HepG2 (cell line): ENCODE data around the gene PAK6. TPM values are rescaled to one million over a fixed set of nuclear protein-coding genes. Genes with fewer than 3 reads are reported as not detected.

Source experiments
- ATAC-seq: fragments of 200-7000 bp; cut with Tn5 transposase; 3 replicates; pipeline ENCODE4 v1.9.1; 2020; ENCODE audit warnings: mild to moderate bottlenecking, moderate library complexity
- BruUV-seq: library from RNA; stranded (reverse); fragments of 400-500 nt; replicated peaks from 2 replicates; lab custom pipeline; 2021; lab: Mats Ljungman, UMichigan
- CTCF ChIA-PET: fragments of 300-600 bp; formaldehyde crosslinking; extraction: SDS; loops from one replicate; lab custom pipeline; 2021; ENCODE audit warnings: low total read pairs, inconsistent platforms, low intra/inter-chr PET ratio; lab: Yijun Ruan, JAX
- POLR2A ChIA-PET: fragments of 350-600 bp; sonication (Branson Sonifier 250); formaldehyde crosslinking; loops from one replicate; lab custom pipeline; 2020; ENCODE audit warnings: antibody characterized with exemption, inconsistent platforms; lab: Yijun Ruan, JAX
- DNase-seq: peaks from one replicate; pipeline ENCODE4 v3.0.0-alpha.2; 2015; ENCODE audit warnings: low spot score
- FAIRE-seq: peaks from 3 replicates; lab custom pipeline; 2011; peaks lifted over from hg19 to GRCh38; lab: Jason Lieb, UNC
- H2AFZ ChIP-seq: one replicate; pipeline ENCODE4 v1.6.1; 2011; ENCODE audit warnings: low read length, inconsistent platforms
- H3K27ac ChIP-seq: fragments of 300-600 bp; 3 replicates; pipeline ENCODE4 v1.8.0; 2011; ENCODE audit warnings: mixed run types, mild to moderate bottlenecking, mixed read lengths, low read length, inconsistent platforms; ENCODE audit not compliant: insufficient read depth; ENCODE audit errors: extremely low read length
- H3K27me3 ChIP-seq, 2 experiments: fragments of 200-600 bp in 1 of 2; 2 replicates in 1 of 2; 3 replicates in 1 of 2; pipeline versions ENCODE4 v1.6.0 to v1.8.0; 2011; ENCODE audit warnings: low read length in 2 of 2, mild to moderate bottlenecking in 2 of 2, moderate library complexity in 2 of 2, inconsistent platforms in 1 of 2; ENCODE audit not compliant: insufficient read depth in 2 of 2, control insufficient read depth in 1 of 2
- H3K36me3 ChIP-seq, 2 experiments: fragments of 200-600 bp in 1 of 2; replicated peaks in 1 of 2; 2 replicates in 1 of 2; 3 replicates in 1 of 2; pipeline versions ENCODE4 v1.5.1 to v1.8.0; 2011; ENCODE audit warnings: low read length in 2 of 2, inconsistent platforms in 1 of 2; ENCODE audit not compliant: insufficient read depth in 2 of 2, control insufficient read depth in 1 of 2
- H3K4me1 ChIP-seq: 2 replicates; pipeline ENCODE4 v1.5.1; 2012; ENCODE audit warnings: low read length, inconsistent platforms; ENCODE audit not compliant: insufficient read depth
- H3K4me2 ChIP-seq: 2 replicates; pipeline ENCODE4 v1.6.0; 2011; ENCODE audit warnings: low read depth, low read length, inconsistent platforms
- H3K4me3 ChIP-seq, 3 experiments: fragments of 200-600 bp in 1 of 3; sonication (generic), shearing (Covaris generic) in 1 of 3; replicated peaks in 1 of 3; 2 replicates each; pipeline ENCODE4 v1.5.1; 2011 to 2016; ENCODE audit warnings: low read length in 3 of 3, inconsistent platforms in 2 of 3, low read depth in 2 of 3, mild to moderate bottlenecking in 2 of 3, control low read depth in 1 of 3, mixed read lengths in 1 of 3; ENCODE audit not compliant: insufficient read depth in 1 of 3
- H3K79me2 ChIP-seq: one replicate; pipeline ENCODE4 v1.6.1; 2011; ENCODE audit warnings: low read length, inconsistent platforms; ENCODE audit not compliant: insufficient read depth
- H3K9ac ChIP-seq: 2 replicates; pipeline ENCODE4 v1.6.0; 2011; ENCODE audit warnings: mild to moderate bottlenecking, low read depth, low read length, inconsistent platforms; ENCODE audit not compliant: insufficient read depth
- H3K9me3 ChIP-seq: 2 replicates; pipeline ENCODE4 v1.5.1; 2012; ENCODE audit warnings: mild to moderate bottlenecking, low read length
- H4K20me1 ChIP-seq: 2 replicates; pipeline ENCODE4 v1.6.0; 2011; ENCODE audit warnings: inconsistent platforms, mild to moderate bottlenecking, low read length, moderate library complexity; ENCODE audit not compliant: insufficient read depth
- AKAP8 ChIP-seq: sonication (generic); formaldehyde crosslinking; IDR thresholded peaks from 2 replicates; pipeline ENCODE4 v1.5.1; 2020; ENCODE audit warnings: mild to moderate bottlenecking, missing genetic modification reagents
- HNRNPH1 ChIP-seq: fragments of 200-400 bp; formaldehyde crosslinking; optimal IDR thresholded peaks from 2 replicates; pipeline ENCODE3; 2017; ENCODE audit warnings: mild to moderate bottlenecking, low read depth, low read length
- MXD4 ChIP-seq: IDR thresholded peaks from 2 replicates; pipeline ENCODE4 v1.6.1; 2016; ENCODE audit warnings: mild to moderate bottlenecking, missing biosample characterization, missing genetic modification reagents
- RFXANK ChIP-seq: IDR thresholded peaks from 2 replicates; pipeline ENCODE4 v1.6.1; 2016
- RNF2 ChIP-seq: fragments of 450-650 bp; conservative IDR thresholded peaks from 2 replicates; pipeline ENCODE4 v1.6.1; 2016; ENCODE audit warnings: low read depth
- TBX2 ChIP-seq: sonication (generic); formaldehyde crosslinking; IDR thresholded peaks from 2 replicates; pipeline ENCODE4 v1.5.0; 2020; ENCODE audit warnings: missing genetic modification reagents, mild to moderate bottlenecking, borderline replicate concordance
- TMF1 ChIP-seq: sonication (generic); formaldehyde crosslinking; IDR thresholded peaks from 2 replicates; pipeline ENCODE4 v1.8.1; 2022; ENCODE audit warnings: low read depth, missing genetic modification reagents
- ZNF160 ChIP-seq: sonication (generic); formaldehyde crosslinking; IDR thresholded peaks from 2 replicates; pipeline ENCODE4 v1.8.0; 2022; ENCODE audit warnings: mild to moderate bottlenecking, inconsistent platforms, missing genetic modification reagents
- ZNF180 ChIP-seq: sonication (generic); formaldehyde crosslinking; IDR thresholded peaks from 2 replicates; pipeline ENCODE4 v1.4.0; 2020; ENCODE audit warnings: low read depth, missing genetic modification reagents, borderline replicate concordance
- ZSCAN12 ChIP-seq: sonication (generic); formaldehyde crosslinking; IDR thresholded peaks from 2 replicates; pipeline ENCODE4 v1.9.0; 2021; ENCODE audit warnings: mild to moderate bottlenecking, missing genetic modification reagents
- WGBS: methylation state at CpG from one replicate; pipeline ENCODE4 v1.1.6; 2017; ENCODE audit warnings: low lambda C conversion rate; 5-methylcytosine and 5-hydroxymethylcytosine counted together
- in situ Hi-C: cut with HindIII; loops from 2 replicates; pipeline ENCODE4 v1.10.0; 2017; ENCODE audit warnings: low pct_unique_long_range_greater_than_20kb; ENCODE audit not compliant: extremely low pct_ligation_motif_present
- intact Hi-C: fragments of 100-400 bp; cut with micrococcal nuclease; formaldehyde crosslinking; loops from one replicate; pipeline ENCODE4 v1.10.0; 2022; ENCODE audit not compliant: unreplicated experiment
- polyA plus RNA-seq, 8 experiments: library from polyadenylated mRNA; depleted of rRNA in 3 of 8; stranded (reverse) in 7 of 8; unstranded in 1 of 8; fragments of >200 nt; fragmentation: Illumina TruSeq in 4 of 8; extraction: Trizol in 4 of 8; gene quantifications; 2 replicates each; pipeline versions ENCODE4 v1.2.1 to v1.2.3, GENCODE V29; 2011 to 2016; ENCODE audit warnings: low read depth in 4 of 8, missing spikeins in 1 of 8, mixed read lengths in 1 of 8; ENCODE audit not compliant: insufficient read depth in 1 of 8
- total RNA-seq, 5 experiments: library from RNA; depleted of rRNA; stranded (reverse); fragments of >200 nt; fragmentation: Illumina TruSeq; extraction: Trizol; gene quantifications; 2 replicates each; pipeline ENCODE4 v1.2.3, GENCODE V29; 2016; ENCODE audit warnings: low read depth in 1 of 5
- TF ChIP-seq, protein P1 (sequence below): sonication (generic); formaldehyde crosslinking; IDR thresholded peaks from 2 replicates; pipeline ENCODE4 v1.4.0; 2020; ENCODE audit warnings: missing genetic modification reagents, borderline replicate concordance
- TF ChIP-seq, protein P2 (sequence below): sonication (generic); formaldehyde crosslinking; IDR thresholded peaks from 2 replicates; pipeline ENCODE4 v1.8.1; 2023; ENCODE audit warnings: mild to moderate bottlenecking, moderate library complexity, missing genetic modification reagents
- TF ChIP-seq, protein P3 (sequence below): sonication (generic); formaldehyde crosslinking; IDR thresholded peaks from 2 replicates; pipeline ENCODE4 v1.5.1; 2020; ENCODE audit warnings: mild to moderate bottlenecking, missing genetic modification reagents
- TF ChIP-seq, protein P4 (sequence below): sonication (generic); formaldehyde crosslinking; IDR thresholded peaks from 2 replicates; pipeline ENCODE4 v1.4.0; 2020; ENCODE audit warnings: mild to moderate bottlenecking, missing genetic modification reagents

Gene PAK6
- total and polyA plus RNA-seq, 2 of the 13 experiments (the other 11 are each of a cell fraction or from before 2014, with no cell fraction given) = 0.07 TPM; not detected in 1

DNA sequence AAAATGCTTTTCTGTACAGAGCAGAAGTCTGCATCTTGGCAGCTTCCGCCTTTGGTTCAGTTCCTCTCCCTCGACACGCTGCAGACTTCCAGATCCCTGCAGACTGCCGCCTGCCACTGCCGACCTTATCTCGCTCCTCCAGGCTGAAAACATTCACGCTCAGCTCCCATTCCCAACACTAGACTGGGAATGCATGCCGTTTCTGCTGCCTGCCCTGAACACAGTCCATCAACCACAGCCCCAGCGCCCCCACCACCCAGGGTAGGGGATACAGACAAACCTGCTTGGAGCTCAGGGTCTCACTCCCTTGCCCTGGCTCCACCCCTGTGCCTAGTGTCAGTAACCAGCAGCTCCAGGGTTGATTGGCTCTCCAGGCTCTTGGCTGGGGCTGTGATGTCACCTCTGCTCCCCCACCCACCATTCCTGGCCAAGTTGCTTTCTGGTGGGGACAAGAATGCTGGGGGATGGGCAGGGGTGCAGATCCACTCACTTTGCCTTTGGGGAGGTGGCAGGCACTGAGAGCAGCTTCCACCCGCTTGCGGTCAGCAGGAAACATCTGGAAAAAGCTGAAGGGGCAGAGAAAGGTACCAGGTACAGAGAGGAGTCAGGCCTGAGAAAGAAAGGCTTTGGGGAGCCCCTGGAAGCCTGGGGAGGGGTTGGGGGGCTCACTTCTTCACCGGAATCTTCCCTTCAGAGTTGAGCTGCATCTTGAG lies 62.8 kb downstream of the PAK6 start:
- Histone ChIP-seq H3K4me3 (no peak overlapping the region), H3K79me2 (no peaks in the 10 kb centered on the region), H3K9me3 (no peaks in the 10 kb centered on the region), H2AFZ (no peak overlapping the region), H4K20me1 (no peaks in the 10 kb centered on the region), H3K4me1 (no peaks in the 10 kb centered on the region), H3K27ac (no peak overlapping the region), H3K27me3 (peaks cover 15 to 76% of the 10 kb centered on the region in 2 experiments), H3K36me3 (no peaks in the 10 kb centered on the region), H3K9ac (no peak overlapping the region), H3K4me2 (no peak overlapping the region)
- peak; percentile 36 for ATAC-seq
- CTCF ChIA-PET = no interaction called here
- 21% methylated on average over 11 of the region's 12 CpGs for WGBS
- TF ChIP-seq RFXANK (CRISPR knock-in tag) (no peak), ZNF160 (CRISPR knock-in tag) (no peak), TMF1 (CRISPR knock-in tag) (no peak), RNF2 (no peak), HNRNPH1 (no peak), ZNF180 (CRISPR knock-in tag) (no peak), MXD4 (no peak), TBX2 (CRISPR knock-in tag) (no peak), ZSCAN12 (CRISPR knock-in tag) (no peak), AKAP8 (CRISPR knock-in tag) (no peak)
- TF ChIP-seq, protein P1, sequence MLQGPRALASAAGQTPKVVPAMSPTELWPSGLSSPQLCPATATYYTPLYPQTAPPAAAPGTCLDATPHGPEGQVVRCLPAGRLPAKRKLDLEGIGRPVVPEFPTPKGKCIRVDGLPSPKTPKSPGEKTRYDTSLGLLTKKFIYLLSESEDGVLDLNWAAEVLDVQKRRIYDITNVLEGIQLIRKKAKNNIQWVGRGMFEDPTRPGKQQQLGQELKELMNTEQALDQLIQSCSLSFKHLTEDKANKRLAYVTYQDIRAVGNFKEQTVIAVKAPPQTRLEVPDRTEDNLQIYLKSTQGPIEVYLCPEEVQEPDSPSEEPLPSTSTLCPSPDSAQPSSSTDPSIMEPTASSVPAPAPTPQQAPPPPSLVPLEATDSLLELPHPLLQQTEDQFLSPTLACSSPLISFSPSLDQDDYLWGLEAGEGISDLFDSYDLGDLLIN (CRISPR knock-in tag) = no peak
- TF ChIP-seq, protein P2, sequence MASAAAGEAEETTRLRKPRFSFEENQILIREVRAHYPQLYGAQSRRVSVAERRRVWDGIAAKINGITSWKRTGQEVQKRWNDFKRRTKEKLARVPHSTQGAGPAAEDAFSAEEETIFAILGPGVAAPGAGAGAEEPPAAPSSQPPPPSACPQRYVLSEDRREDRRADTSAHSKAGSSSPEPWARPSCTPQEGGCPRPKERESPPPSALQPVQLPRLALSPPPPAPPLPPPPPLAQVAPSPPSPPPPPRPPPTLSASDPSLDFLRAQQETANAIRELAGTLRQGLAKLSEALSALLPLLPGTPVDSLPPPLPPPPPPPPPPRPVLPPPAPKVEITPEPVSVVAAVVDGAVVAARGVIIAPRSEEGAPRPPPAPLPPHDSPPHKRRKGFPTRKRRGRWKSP = no peak
- TF ChIP-seq, protein P3, sequence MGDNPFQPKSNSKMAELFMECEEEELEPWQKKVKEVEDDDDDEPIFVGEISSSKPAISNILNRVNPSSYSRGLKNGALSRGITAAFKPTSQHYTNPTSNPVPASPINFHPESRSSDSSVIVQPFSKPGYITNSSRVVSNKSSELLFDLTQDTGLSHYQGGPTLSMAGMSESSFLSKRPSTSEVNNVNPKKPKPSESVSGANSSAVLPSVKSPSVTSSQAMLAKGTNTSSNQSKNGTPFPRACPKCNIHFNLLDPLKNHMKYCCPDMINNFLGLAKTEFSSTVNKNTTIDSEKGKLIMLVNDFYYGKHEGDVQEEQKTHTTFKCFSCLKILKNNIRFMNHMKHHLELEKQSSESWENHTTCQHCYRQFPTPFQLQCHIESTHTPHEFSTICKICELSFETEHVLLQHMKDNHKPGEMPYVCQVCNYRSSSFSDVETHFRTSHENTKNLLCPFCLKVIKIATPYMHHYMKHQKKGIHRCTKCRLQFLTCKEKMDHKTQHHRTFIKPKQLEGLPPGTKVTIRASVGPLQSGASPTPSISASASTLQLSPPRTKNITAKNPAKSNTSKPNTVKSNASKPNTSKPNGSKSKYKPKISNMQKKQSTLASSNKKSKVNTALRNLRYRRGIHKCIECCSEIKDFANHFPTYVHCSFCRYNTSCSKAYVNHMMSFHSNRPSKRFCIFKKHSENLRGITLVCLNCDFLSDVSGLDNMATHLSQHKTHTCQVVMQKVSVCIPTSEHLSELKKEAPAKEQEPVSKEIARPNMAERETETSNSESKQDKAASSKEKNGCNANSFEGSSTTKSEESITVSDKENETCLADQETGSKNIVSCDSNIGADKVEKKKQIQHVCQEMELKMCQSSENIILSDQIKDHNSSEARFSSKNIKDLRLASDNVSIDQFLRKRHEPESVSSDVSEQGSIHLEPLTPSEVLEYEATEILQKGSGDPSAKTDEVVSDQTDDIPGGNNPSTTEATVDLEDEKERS (CRISPR knock-in tag) = no peak
- TF ChIP-seq, protein P4, sequence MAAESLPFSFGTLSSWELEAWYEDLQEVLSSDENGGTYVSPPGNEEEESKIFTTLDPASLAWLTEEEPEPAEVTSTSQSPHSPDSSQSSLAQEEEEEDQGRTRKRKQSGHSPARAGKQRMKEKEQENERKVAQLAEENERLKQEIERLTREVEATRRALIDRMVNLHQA (CRISPR knock-in tag) = no peak
- intact Hi-C loops = no loop called here
- in situ Hi-C loops = no loop called here
- no peak for DNase-seq
- BruUV-seq = no TSS peak
- no peak for FAIRE-seq
- POLR2A ChIA-PET = no interaction called here
